ENCODE data around the gene ARHGAP6.
A peak's percentile ranks its signal among the peaks of the same experiment; 100 is the strongest.

ARHGAP6 gene

GRCh38 chrX:11265352-11265751, 400.4 kb downstream of the ARHGAP6 start:
- Histone ChIP-seq H3K4me1 (ENCODE audit: low read depth, poor library complexity, severe bottlenecking) (peaks cover 72% of the 10 kb centered on the region), H3K36me3 (ENCODE audit: insufficient read depth) (no peaks in the 10 kb centered on the region), H3K79me2 (ENCODE audit: insufficient read depth, low read depth) (no peaks in the 10 kb centered on the region), H3K4me2 (peak overlapping the region; percentile 58; the same call in 1 of the 2 replicates), H2AFZ (ENCODE audit: low read depth) (no peak overlapping the region), H3K27me3 (ENCODE audit: insufficient read depth, low read depth) (no peaks in the 10 kb centered on the region), H3K4me3 (IDR thresholded peaks at IDR 0.05; ENCODE audit: insufficient read depth, low read depth, low read length) (no peak overlapping the region), H3K9ac (no peak overlapping the region; the same call in 1 of the 2 replicates), H4K20me1 (ENCODE audit: insufficient read depth) (no peaks in the 10 kb centered on the region), H3K27ac (peak overlapping the region; percentile 60; the same call in 1 of the 2 replicates)
- no peak for TF ChIP-seq CTCF (conservative IDR thresholded peaks at IDR 0.05; ENCODE audit: low read depth, low read length)

GRCh38 chrX:11264925-11265324, 400.8 kb downstream of the ARHGAP6 start:
- Histone ChIP-seq H3K79me2 (ENCODE audit: insufficient read depth, low read depth) (no peaks in the 10 kb centered on the region), H4K20me1 (ENCODE audit: insufficient read depth) (no peaks in the 10 kb centered on the region), H3K9ac (no peak overlapping the region; the same call in 1 of the 2 replicates), H3K27me3 (ENCODE audit: insufficient read depth, low read depth) (no peaks in the 10 kb centered on the region), H3K27ac (peak overlapping the region; percentile 60), H3K36me3 (ENCODE audit: insufficient read depth) (no peaks in the 10 kb centered on the region), H3K4me1 (ENCODE audit: low read depth, poor library complexity, severe bottlenecking) (peaks cover 72% of the 10 kb centered on the region), H2AFZ (ENCODE audit: low read depth) (no peak overlapping the region), H3K4me2 (peak overlapping the region; percentile 58; the same call in 1 of the 2 replicates), H3K4me3 (IDR thresholded peaks at IDR 0.05; ENCODE audit: insufficient read depth, low read depth, low read length) (no peak overlapping the region)
- TF ChIP-seq CTCF (conservative IDR thresholded peaks at IDR 0.05; ENCODE audit: low read depth, low read length): no peak

GRCh38 chrX:11261260-11261659, 404.5 kb downstream of the ARHGAP6 start:
- Histone ChIP-seq H4K20me1 (ENCODE audit: insufficient read depth) (no peaks in the 10 kb centered on the region), H3K4me2 (no peak overlapping the region), H3K27me3 (ENCODE audit: insufficient read depth, low read depth) (no peaks in the 10 kb centered on the region), H3K9ac (no peak overlapping the region), H3K27ac (no peak overlapping the region), H3K4me1 (ENCODE audit: low read depth, poor library complexity, severe bottlenecking) (peaks cover 63% of the 10 kb centered on the region), H3K79me2 (ENCODE audit: insufficient read depth, low read depth) (no peaks in the 10 kb centered on the region), H3K36me3 (ENCODE audit: insufficient read depth) (no peaks in the 10 kb centered on the region), H3K4me3 (IDR thresholded peaks at IDR 0.05; ENCODE audit: insufficient read depth, low read depth, low read length) (no peak overlapping the region), H2AFZ (ENCODE audit: low read depth) (no peak overlapping the region)
- TF ChIP-seq CTCF (conservative IDR thresholded peaks at IDR 0.05; ENCODE audit: low read depth, low read length): no peak

GRCh38 chrX:11259437-11259836, 406.3 kb downstream of the ARHGAP6 start:
- no peaks in the 10 kb centered on the region for H3K27me3 ChIP-seq (ENCODE audit: insufficient read depth, low read depth)
- H2AFZ ChIP-seq (ENCODE audit: low read depth): no peak overlapping the region
- H3K36me3 ChIP-seq (ENCODE audit: insufficient read depth): no peaks in the 10 kb centered on the region
- H3K27ac ChIP-seq: no peak overlapping the region
- H3K79me2 ChIP-seq (ENCODE audit: insufficient read depth, low read depth): no peaks in the 10 kb centered on the region
- no peak overlapping the region for H3K4me3 ChIP-seq (IDR thresholded peaks at IDR 0.05; ENCODE audit: insufficient read depth, low read depth, low read length)
- H3K4me2 ChIP-seq: no peak overlapping the region
- no peak for TF ChIP-seq CTCF (conservative IDR thresholded peaks at IDR 0.05; ENCODE audit: low read depth, low read length)
- H4K20me1 ChIP-seq (ENCODE audit: insufficient read depth): no peaks in the 10 kb centered on the region
- H3K4me1 ChIP-seq (ENCODE audit: low read depth, poor library complexity, severe bottlenecking): peaks cover 46% of the 10 kb centered on the region
- H3K9ac ChIP-seq: no peak overlapping the region
